ENCODE results near the gene CASP9. TPM values are rescaled to one million over a fixed set of nuclear protein-coding genes. Genes with fewer than 3 reads are reported as not detected.

CASP9 gene
- 10 to 100 TPM; 14.5 to 15.5 TPM for total RNA-seq

- intact Hi-C loops (cut with DNase I), result no loop called here
- DNase-seq, result no peak
- Histone ChIP-seq H3K36me3 (no peaks in the 10 kb centered on the region), H3K9me3 (no peaks in the 10 kb centered on the region), H3K27ac (peak within 1 kb of the TSS; percentile 94), H3K4me1 (peaks cover 5% of the 10 kb centered on the region), H3K9ac (ENCODE audit: low read depth in 2 of 2, low read length in 2 of 2) (peak within 1 kb of the TSS; percentile 72 to 95), H3K27me3 (no peaks in the 10 kb centered on the region), H3K4me3 (peak within 1 kb of the TSS; percentile 76)
- no peak for TF ChIP-seq CTCF (IDR thresholded peaks at IDR 0.05)
Observed at GRCh38 chr1:15524021-15524282, at the start of gene CASP9. Gene CASP9 (minus strand): TSS chr1:15524215. CDS start chr1:15524200, 15 bp downstream.

GRCh38 chr1:15573477-15573876, 49.5 kb upstream of the CASP9 start:
- intact Hi-C loops (cut with DNase I), result no loop called here
- H3K27ac ChIP-seq, result no peak overlapping the region
- H3K9ac ChIP-seq (ENCODE audit: low read depth in 2 of 2, low read length in 2 of 2), result no peak overlapping the region
- H3K4me1 ChIP-seq, result no peaks in the 10 kb centered on the region
- no peak for DNase-seq
- H3K9me3 ChIP-seq, result no peaks in the 10 kb centered on the region
- TF ChIP-seq CTCF (IDR thresholded peaks at IDR 0.05), result no peak
- H3K27me3 ChIP-seq, result no peaks in the 10 kb centered on the region
- H3K36me3 ChIP-seq, result peaks cover 5% of the 10 kb centered on the region
- no peak overlapping the region for H3K4me3 ChIP-seq

DNA sequence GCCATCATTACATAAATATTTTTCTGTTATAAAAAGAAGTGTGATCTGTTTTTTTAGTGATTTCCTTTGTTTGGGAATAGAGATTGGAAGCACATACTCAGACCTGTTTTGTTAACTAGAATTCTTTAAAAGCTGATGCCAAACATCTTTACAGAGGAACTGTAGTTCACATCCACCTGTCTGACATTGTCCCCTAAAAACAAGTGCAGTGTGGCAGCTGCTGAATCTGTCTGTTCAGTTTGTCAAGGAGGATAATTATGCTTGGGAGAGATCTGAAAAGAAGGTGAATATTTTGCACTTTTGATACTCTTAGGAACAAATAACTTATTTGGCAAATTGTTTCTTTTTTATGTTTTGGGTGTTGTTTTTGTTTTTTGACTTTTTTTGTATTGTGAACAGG, 47.3 kb upstream of the CASP9 start:
- H3K9ac ChIP-seq (ENCODE audit: low read depth in 2 of 2, low read length in 2 of 2), result no peak overlapping the region
- H3K4me3 ChIP-seq, result no peak overlapping the region
- H3K27me3 ChIP-seq, result no peaks in the 10 kb centered on the region
- H3K36me3 ChIP-seq, result peaks cover 9% of the 10 kb centered on the region
- no peak for DNase-seq
- H3K27ac ChIP-seq, result no peak overlapping the region
- intact Hi-C loops (cut with DNase I), result no loop called here
- TF ChIP-seq CTCF (IDR thresholded peaks at IDR 0.05), result no peak
- H3K9me3 ChIP-seq, result no peaks in the 10 kb centered on the region
- H3K4me1 ChIP-seq, result no peaks in the 10 kb centered on the region

DNA sequence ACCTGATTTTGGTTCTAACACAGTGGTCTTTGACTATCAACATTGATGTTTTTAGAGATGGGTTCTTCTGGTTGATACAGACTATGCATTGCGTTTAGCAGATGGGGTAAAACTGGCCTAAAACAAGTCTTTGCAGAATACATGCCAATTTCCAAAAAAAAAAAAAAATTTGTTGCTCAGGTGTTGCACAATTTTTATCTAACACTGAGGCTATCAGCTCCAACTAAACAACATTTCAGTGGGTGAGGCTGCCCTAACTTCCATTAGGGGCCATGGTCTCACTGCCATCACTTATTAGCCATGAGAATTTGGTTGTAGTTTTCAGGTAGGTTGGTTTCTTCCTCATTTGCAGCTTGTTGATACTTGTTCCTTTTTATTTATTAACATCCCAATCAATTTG, 46.8 kb upstream of the CASP9 start:
- Histone ChIP-seq H3K9ac (ENCODE audit: low read depth in 2 of 2, low read length in 2 of 2) (no peak overlapping the region), H3K27me3 (no peaks in the 10 kb centered on the region), H3K36me3 (peaks cover 13% of the 10 kb centered on the region), H3K9me3 (no peaks in the 10 kb centered on the region), H3K4me3 (no peak overlapping the region), H3K4me1 (no peaks in the 10 kb centered on the region), H3K27ac (no peak overlapping the region)
- intact Hi-C loops (cut with DNase I), result no loop called here
- no peak for DNase-seq
- TF ChIP-seq CTCF (IDR thresholded peaks at IDR 0.05), result no peak

DNA sequence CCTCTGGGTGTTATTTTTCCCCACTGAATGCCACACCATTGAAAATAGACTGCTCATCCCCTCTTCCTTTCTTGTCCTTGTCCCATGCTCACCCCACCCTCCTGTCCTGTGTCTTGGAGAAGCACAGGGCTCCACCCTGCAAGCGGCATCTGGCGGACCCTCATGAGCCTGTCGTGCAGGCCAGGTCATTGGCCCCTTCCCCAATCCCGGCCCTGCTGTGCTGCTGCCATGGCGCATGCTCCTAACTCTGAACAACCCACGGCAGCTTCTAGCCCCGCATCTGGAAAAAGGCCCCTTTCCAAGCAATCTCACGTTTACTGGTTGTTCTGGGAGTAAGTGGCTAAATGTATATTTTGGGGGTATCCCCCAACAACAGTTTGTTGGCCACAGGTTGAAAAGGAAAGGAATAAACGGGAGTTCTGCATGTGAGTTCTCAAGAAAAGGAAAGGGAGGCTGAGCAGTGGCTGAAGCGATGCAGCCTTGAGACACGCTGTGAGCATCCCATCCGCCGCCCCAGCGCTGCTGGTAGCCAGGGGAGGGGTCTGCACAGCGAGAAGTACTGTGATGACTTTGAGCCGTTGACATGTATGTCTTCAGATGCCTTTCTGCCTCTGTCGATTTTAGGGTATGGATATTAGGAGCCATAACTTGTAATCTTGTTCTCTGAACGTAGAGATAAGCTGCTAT, 44.5 kb upstream of the CASP9 start:
- H3K36me3 ChIP-seq, result peaks cover 22% of the 10 kb centered on the region
- no peak for DNase-seq
- no peaks in the 10 kb centered on the region for H3K27me3 ChIP-seq
- H3K4me1 ChIP-seq, result no peaks in the 10 kb centered on the region
- H3K9me3 ChIP-seq, result no peaks in the 10 kb centered on the region
- no peak for TF ChIP-seq CTCF (IDR thresholded peaks at IDR 0.05)
- no peak overlapping the region for H3K9ac ChIP-seq (ENCODE audit: low read depth in 2 of 2, low read length in 2 of 2)
- intact Hi-C loops (cut with DNase I), result no loop called here
- H3K27ac ChIP-seq, result no peak overlapping the region
- no peak overlapping the region for H3K4me3 ChIP-seq
